ENCODE measurements around the gene NPW. TPM values are rescaled to one million over a fixed set of nuclear protein-coding genes. Genes with fewer than 3 reads are reported as not detected.
A peak's percentile ranks its signal among the peaks of the same experiment; 100 is the strongest.

Gene NPW
- total and polyA plus RNA-seq, 9 of the 15 experiments (the other 6 are each of a cell fraction or from before 2014, with no cell fraction given) = 0.14 to 4.0 (median 2.6) TPM; not detected in 4

DNA sequence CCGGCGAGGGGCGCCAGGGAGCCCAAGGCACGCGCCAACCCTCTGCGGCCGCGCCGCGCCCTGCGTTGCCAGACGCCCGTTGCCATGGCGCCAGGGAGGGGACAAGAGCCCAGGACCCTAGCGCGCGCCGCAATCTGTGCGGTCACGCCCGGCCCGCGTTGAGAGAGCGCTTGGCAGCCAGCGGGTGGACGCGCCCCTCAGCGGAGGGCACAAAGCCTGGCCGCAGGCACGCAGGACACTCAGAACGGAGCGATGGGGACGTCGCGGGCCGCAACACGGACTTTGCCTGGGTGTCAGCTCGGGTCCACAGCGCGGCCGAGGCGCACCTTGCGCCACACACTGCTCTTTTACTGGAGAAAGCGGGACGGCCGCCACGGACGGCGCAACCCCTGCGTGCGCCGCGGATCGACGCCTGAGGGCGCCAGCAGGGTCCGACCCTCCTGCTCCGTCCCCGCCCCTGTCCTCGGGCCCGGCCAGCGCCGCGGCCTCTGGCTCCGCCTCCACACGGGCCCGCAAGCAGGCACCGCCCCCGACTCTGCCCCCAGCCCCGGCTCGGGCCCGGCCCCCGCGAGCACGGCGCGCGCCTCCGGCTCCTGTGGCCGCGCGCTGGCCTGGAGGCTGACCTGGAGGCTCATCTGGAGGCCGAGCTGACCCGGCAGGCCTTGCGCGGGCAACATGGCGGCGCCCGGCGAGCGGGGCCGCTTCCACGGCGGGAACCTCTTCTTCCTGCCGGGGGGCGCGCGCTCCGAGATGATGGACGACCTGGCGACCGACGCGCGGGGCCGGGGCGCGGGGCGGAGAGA lies 35.8 kb upstream of the NPW start, which contains the start of gene GFER (continued):
- TF ChIP-seq, protein P1, sequence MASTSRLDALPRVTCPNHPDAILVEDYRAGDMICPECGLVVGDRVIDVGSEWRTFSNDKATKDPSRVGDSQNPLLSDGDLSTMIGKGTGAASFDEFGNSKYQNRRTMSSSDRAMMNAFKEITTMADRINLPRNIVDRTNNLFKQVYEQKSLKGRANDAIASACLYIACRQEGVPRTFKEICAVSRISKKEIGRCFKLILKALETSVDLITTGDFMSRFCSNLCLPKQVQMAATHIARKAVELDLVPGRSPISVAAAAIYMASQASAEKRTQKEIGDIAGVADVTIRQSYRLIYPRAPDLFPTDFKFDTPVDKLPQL (IDR thresholded peaks at IDR 0.05; ENCODE audit: extremely low read depth, insufficient read length) = no peak
- TF ChIP-seq, protein P2, sequence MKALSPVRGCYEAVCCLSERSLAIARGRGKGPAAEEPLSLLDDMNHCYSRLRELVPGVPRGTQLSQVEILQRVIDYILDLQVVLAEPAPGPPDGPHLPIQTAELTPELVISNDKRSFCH (CRISPR knock-in tag; IDR thresholded peaks at IDR 0.05) = no peak
- TF ChIP-seq, protein P2 (tag; IDR thresholded peaks at IDR 0.05) = peak; percentile 72
- TF ChIP-seq E2F3 (CRISPR knock-in tag; IDR thresholded peaks at IDR 0.05) (peak; percentile 59; the same call in 1 of the 2 replicates), HNRNPLL (IDR thresholded peaks at IDR 0.05; ENCODE audit: low read depth, low read length, poor library complexity, severe bottlenecking) (peak; percentile 93), FOXP1 (CRISPR knock-in tag; IDR thresholded peaks at IDR 0.05) (no peak; the same call in 1 of the 2 replicates), MXI1 (IDR thresholded peaks at IDR 0.05; ENCODE audit: low read depth, low read length) (peak; percentile 80; the same call in 1 of the 2 replicates), CBX1 (IDR thresholded peaks at IDR 0.05; ENCODE audit: low read depth) (peak; percentile 40; the same call in 1 of the 2 replicates), ZNF274 (IDR thresholded peaks at IDR 0.05; ENCODE audit: borderline replicate concordance, low read depth, low read length) (no peak), HDAC1 (IDR thresholded peaks at IDR 0.05) (peak in 1 of 2 experiments; percentile 82; a peak in 2 of 4 replicates), CBFB (CRISPR knock-in tag; IDR thresholded peaks at IDR 0.05) (peak; percentile 93), KLF6 (CRISPR knock-in tag; IDR thresholded peaks at IDR 0.05; ENCODE audit: borderline replicate concordance) (no peak), EZH2 (IDR thresholded peaks at IDR 0.05; ENCODE audit: borderline replicate concordance, low read depth, low read length) (no peak)
- TF ChIP-seq, protein P3, sequence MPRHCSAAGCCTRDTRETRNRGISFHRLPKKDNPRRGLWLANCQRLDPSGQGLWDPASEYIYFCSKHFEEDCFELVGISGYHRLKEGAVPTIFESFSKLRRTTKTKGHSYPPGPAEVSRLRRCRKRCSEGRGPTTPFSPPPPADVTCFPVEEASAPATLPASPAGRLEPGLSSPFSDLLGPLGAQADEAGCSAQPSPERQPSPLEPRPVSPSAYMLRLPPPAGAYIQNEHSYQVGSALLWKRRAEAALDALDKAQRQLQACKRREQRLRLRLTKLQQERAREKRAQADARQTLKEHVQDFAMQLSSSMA (CRISPR knock-in tag; IDR thresholded peaks at IDR 0.05) = peak; percentile 38; the same call in 1 of the 2 replicates
- TF ChIP-seq, protein P4, sequence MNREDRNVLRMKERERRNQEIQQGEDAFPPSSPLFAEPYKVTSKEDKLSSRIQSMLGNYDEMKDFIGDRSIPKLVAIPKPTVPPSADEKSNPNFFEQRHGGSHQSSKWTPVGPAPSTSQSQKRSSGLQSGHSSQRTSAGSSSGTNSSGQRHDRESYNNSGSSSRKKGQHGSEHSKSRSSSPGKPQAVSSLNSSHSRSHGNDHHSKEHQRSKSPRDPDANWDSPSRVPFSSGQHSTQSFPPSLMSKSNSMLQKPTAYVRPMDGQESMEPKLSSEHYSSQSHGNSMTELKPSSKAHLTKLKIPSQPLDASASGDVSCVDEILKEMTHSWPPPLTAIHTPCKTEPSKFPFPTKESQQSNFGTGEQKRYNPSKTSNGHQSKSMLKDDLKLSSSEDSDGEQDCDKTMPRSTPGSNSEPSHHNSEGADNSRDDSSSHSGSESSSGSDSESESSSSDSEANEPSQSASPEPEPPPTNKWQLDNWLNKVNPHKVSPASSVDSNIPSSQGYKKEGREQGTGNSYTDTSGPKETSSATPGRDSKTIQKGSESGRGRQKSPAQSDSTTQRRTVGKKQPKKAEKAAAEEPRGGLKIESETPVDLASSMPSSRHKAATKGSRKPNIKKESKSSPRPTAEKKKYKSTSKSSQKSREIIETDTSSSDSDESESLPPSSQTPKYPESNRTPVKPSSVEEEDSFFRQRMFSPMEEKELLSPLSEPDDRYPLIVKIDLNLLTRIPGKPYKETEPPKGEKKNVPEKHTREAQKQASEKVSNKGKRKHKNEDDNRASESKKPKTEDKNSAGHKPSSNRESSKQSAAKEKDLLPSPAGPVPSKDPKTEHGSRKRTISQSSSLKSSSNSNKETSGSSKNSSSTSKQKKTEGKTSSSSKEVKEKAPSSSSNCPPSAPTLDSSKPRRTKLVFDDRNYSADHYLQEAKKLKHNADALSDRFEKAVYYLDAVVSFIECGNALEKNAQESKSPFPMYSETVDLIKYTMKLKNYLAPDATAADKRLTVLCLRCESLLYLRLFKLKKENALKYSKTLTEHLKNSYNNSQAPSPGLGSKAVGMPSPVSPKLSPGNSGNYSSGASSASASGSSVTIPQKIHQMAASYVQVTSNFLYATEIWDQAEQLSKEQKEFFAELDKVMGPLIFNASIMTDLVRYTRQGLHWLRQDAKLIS (CRISPR knock-in tag; IDR thresholded peaks at IDR 0.05) = peak; percentile 52; the same call in 1 of the 2 replicates
- TF ChIP-seq, protein P5, sequence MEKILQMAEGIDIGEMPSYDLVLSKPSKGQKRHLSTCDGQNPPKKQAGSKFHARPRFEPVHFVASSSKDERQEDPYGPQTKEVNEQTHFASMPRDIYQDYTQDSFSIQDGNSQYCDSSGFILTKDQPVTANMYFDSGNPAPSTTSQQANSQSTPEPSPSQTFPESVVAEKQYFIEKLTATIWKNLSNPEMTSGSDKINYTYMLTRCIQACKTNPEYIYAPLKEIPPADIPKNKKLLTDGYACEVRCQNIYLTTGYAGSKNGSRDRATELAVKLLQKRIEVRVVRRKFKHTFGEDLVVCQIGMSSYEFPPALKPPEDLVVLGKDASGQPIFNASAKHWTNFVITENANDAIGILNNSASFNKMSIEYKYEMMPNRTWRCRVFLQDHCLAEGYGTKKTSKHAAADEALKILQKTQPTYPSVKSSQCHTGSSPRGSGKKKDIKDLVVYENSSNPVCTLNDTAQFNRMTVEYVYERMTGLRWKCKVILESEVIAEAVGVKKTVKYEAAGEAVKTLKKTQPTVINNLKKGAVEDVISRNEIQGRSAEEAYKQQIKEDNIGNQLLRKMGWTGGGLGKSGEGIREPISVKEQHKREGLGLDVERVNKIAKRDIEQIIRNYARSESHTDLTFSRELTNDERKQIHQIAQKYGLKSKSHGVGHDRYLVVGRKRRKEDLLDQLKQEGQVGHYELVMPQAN (IDR thresholded peaks at IDR 0.05; ENCODE audit: borderline replicate concordance) = no peak; the same call in 1 of the 2 replicates
- TF ChIP-seq, protein P6, sequence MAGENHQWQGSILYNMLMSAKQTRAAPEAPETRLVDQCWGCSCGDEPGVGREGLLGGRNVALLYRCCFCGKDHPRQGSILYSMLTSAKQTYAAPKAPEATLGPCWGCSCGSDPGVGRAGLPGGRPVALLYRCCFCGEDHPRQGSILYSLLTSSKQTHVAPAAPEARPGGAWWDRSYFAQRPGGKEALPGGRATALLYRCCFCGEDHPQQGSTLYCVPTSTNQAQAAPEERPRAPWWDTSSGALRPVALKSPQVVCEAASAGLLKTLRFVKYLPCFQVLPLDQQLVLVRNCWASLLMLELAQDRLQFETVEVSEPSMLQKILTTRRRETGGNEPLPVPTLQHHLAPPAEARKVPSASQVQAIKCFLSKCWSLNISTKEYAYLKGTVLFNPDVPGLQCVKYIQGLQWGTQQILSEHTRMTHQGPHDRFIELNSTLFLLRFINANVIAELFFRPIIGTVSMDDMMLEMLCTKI (IDR thresholded peaks at IDR 0.05; ENCODE audit: partially characterized antibody) = no peak

Data from K562 (cell line).